Measurements from ENCODE around the gene TMEM234. TPM values are rescaled to one million over a fixed set of nuclear protein-coding genes. Genes with fewer than 3 reads are reported as not detected.

The TMEM234 gene
- polyA plus RNA-seq, 2 of the 4 experiments (the other 2 are of a cell fraction): 8.4 to 12.1 TPM

DNA sequence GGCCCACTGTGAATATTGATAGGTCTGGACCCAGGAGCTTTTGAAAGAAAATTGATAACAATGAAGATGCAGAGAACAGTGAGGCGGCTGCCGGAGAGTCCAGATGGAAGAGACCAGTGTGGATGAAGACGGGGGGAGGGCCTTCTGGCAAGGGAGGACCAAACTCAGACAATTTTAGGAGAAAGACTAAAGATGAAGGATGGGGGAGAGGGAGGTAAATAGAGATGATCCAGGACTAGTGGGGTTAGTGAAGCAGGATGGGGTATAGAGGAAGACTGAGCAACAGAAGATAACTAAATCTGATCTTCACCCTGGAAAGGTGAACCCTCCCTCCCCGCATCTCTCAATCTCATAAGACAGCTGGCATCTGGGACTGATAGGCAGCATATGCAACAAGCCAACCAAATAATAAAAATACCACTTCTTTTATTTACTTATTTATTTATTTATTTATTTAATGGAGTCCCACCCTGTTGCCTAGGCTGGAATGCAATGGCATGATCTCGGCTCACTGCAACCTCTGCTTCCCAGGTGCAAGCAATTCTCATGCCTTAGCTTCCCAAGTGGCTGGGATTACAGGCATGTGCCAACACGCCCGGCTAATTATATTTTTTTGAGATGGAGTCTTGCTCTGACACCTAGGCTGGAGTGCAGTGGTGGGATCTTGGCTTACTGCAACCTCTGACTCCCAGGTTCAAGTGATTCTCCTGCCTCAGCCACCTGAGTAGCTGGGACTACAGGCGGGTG, 10.6 kb upstream of the TMEM234 start:
- 94% methylated on average over 7 of the region's 8 CpGs for WGBS (ENCODE audit: missing lambda C conversion rate)
- TF ChIP-seq HMGXB4 (CRISPR knock-in tag; IDR thresholded peaks at IDR 0.05; ENCODE audit: borderline replicate concordance) (no peak), ZFP36 (IDR thresholded peaks at IDR 0.05; ENCODE audit: borderline replicate concordance, partially characterized antibody) (no peak), ESRRA (IDR thresholded peaks at IDR 0.05; ENCODE audit: borderline replicate concordance, low read length) (no peak), ZSCAN20 (CRISPR knock-in tag; IDR thresholded peaks at IDR 0.05) (no peak), POLR2A (IDR thresholded peaks at IDR 0.05; ENCODE audit: low read length) (no peak), HOXA7 (CRISPR knock-in tag; IDR thresholded peaks at IDR 0.05) (no peak)
- TF ChIP-seq, protein P1, sequence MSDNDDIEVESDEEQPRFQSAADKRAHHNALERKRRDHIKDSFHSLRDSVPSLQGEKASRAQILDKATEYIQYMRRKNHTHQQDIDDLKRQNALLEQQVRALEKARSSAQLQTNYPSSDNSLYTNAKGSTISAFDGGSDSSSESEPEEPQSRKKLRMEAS (IDR thresholded peaks at IDR 0.05): no peak
- FAIRE-seq: no peak

DNA sequence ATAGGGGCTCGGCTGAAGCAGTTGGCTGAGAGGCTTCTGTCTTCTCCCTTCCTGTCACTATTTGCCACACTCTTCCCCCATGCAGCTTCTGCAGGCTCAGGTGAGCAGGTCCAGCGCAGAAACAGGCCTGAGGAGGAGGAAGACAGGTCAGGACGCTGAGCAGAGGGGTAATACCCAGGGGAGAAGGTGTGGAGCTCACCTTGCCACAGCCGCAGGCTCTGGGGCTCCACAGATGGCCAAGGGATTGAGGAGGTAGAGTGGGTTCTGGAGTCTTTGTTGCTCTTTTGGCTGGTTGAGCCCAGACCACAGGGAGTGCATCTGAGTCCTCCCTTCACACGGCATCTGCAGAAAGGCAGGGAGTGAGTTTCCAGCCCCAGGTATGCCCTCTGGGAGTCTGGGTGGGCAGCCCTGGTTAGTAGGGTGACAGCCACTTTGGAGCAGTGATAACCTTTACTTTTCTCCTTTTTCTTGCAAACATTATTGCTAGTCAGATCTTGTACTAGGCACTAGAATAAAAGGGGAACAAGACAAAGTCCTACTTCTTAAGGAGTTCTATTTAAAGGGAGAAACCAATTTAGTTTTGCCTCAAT, 9.8 kb upstream of the TMEM234 start:
- DNase-seq (ENCODE audit: low read depth in 1 of 2, low spot score in 1 of 2): no peak
- FAIRE-seq: no peak
- 88% methylated on average over 5 of the region's 5 CpGs for WGBS (ENCODE audit: missing lambda C conversion rate)
- Histone ChIP-seq H3K27ac (no peak overlapping the region), H3K4me2 (no peak overlapping the region), H3K9me3 (no peaks in the 10 kb centered on the region), H3K4me1 (peaks cover 29% of the 10 kb centered on the region), H3K4me3 (no peak overlapping the region)
- ChIA-PET CTCF (interaction anchor here (1.1 to 2.1 kb wide), 5 partner anchors 8 to 17 kb away, joined by 4 to 9 read pairs (median 7); no protein-coding TSS in a partner anchor), POLR2A (no interaction called here)
- TF ChIP-seq HOXB5 (CRISPR knock-in tag; IDR thresholded peaks at IDR 0.05): no peak
- no peak for TF ChIP-seq HOXB13 (CRISPR knock-in tag; IDR thresholded peaks at IDR 0.05; ENCODE audit: low read depth)
- no peak for ATAC-seq

More for the DNA sequence above, 10.6 kb upstream of the TMEM234 start:
- no peaks in the 10 kb centered on the region for H3K9me3 ChIP-seq
- no peak overlapping the region for H3K27ac ChIP-seq
- ATAC-seq: no peak
- POLR2A ChIA-PET: no interaction called here
- CTCF ChIA-PET: interaction anchor here (1.3 to 2.1 kb wide), 3 partner anchors 7 to 17 kb away, joined by 4 to 9 read pairs (median 7); no protein-coding TSS in a partner anchor
- H3K4me3 ChIP-seq: no peak overlapping the region
- no peak for DNase-seq (ENCODE audit: low read depth in 1 of 2, low spot score in 1 of 2)
- H3K4me1 ChIP-seq: peaks cover 35% of the 10 kb centered on the region
- no peak overlapping the region for H3K4me2 ChIP-seq

- 79% methylated on average over 3 of the region's 3 CpGs for WGBS (ENCODE audit: missing lambda C conversion rate)
- no peak for ATAC-seq
- no peaks in the 10 kb centered on the region for H3K9me3 ChIP-seq
- ChIA-PET POLR2A (interaction anchor here (0.9 kb wide), 1 partner anchor 12 kb away, joined by 5 read pairs; no protein-coding TSS in a partner anchor), CTCF (interaction anchor here (1.2 to 5.3 kb wide), 5 partner anchors 12 to 20 kb away, joined by 3 to 30 read pairs (median 5); no protein-coding TSS in a partner anchor)
- no peak overlapping the region for H3K4me3 ChIP-seq
- TF ChIP-seq CBX8 (IDR thresholded peaks at IDR 0.05): no peak
- no peak for TF ChIP-seq MAZ (IDR thresholded peaks at IDR 0.05; ENCODE audit: borderline replicate concordance, low read depth, low read length)
- TF ChIP-seq ZC3H11A (IDR thresholded peaks at IDR 0.05): no peak
- no peak for TF ChIP-seq CEBPB (IDR thresholded peaks at IDR 0.05)
- no peak for TF ChIP-seq JUN (IDR thresholded peaks at IDR 0.05)
- TF ChIP-seq RNF2 (IDR thresholded peaks at IDR 0.05; ENCODE audit: borderline replicate concordance, low read depth): no peak
- no peak for TF ChIP-seq PHF8 (IDR thresholded peaks at IDR 0.05; ENCODE audit: borderline replicate concordance, low read depth)
- H3K27ac ChIP-seq: no peak overlapping the region
- DNase-seq (ENCODE audit: low read depth in 1 of 2, low spot score in 1 of 2): no peak
- peaks cover 4% of the 10 kb centered on the region; the same call in 2 of the 3 replicates for H3K4me1 ChIP-seq
- H3K4me2 ChIP-seq: no peak overlapping the region
- no peak for FAIRE-seq
Measured at GRCh38 chr1:32228771-32229170, 6.6 kb upstream of the TMEM234 start.

DNA sequence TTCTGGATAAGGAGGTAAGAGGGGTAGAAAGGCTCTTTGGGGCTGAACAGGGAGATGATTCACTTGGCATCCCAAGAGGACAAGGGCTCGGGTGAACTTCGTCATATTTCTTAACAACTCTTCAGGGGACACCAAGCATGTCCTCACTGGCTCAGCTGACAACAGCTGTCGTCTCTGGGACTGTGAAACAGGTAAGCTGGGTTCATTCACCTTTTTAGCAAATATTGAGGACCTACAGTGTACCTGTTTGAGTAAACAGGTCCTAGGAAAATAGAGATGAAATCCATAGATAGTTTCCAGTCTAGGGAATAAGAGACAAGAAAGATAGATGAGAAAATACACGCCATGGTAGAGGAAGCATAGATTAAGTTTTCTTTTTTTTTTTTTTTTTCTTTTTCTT, 2.1 kb upstream of the TMEM234 start:
- DNase-seq (ENCODE audit: low read depth in 1 of 2, low spot score in 1 of 2) (no peak), FAIRE-seq (no peak), ATAC-seq (no peak)
- no peak overlapping the region for H3K4me3 ChIP-seq
- WGBS (ENCODE audit: missing lambda C conversion rate): 99% methylated on average over 4 of the region's 4 CpGs
- CTCF ChIA-PET: interaction anchor here (0.7 to 5.3 kb wide), 4 partner anchors 8 to 92 kb away, joined by 3 to 30 read pairs (median 5); partner anchors contain the start of gene FAM167B
- H3K9me3 ChIP-seq: no peaks in the 10 kb centered on the region
- no peak overlapping the region for H3K4me2 ChIP-seq
- POLR2A ChIA-PET: no interaction called here
- H3K27ac ChIP-seq: no peak overlapping the region
- H3K4me1 ChIP-seq: peaks cover 18% of the 10 kb centered on the region
- no peak for TF ChIP-seq HOXB13 (CRISPR knock-in tag; IDR thresholded peaks at IDR 0.05; ENCODE audit: low read depth)
- no peak for TF ChIP-seq CEBPB (IDR thresholded peaks at IDR 0.05)
- TF ChIP-seq, protein P2, sequence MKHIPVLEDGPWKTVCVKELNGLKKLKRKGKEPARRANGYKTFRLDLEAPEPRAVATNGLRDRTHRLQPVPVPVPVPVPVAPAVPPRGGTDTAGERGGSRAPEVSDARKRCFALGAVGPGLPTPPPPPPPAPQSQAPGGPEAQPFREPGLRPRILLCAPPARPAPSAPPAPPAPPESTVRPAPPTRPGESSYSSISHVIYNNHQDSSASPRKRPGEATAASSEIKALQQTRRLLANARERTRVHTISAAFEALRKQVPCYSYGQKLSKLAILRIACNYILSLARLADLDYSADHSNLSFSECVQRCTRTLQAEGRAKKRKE (CRISPR knock-in tag; IDR thresholded peaks at IDR 0.05; ENCODE audit: low read depth): no peak
- TF ChIP-seq TFCP2L1 (CRISPR knock-in tag; IDR thresholded peaks at IDR 0.05): no peak
- TF ChIP-seq, protein P3, sequence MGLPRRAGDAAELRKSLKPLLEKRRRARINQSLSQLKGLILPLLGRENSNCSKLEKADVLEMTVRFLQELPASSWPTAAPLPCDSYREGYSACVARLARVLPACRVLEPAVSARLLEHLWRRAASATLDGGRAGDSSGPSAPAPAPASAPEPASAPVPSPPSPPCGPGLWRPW (IDR thresholded peaks at IDR 0.05): no peak
- TF ChIP-seq POLR2A (IDR thresholded peaks at IDR 0.05; ENCODE audit: low read length): no peak
- no peak for TF ChIP-seq CBX2 (IDR thresholded peaks at IDR 0.05; ENCODE audit: borderline replicate concordance, low read depth)
- TF ChIP-seq SMC3 (IDR thresholded peaks at IDR 0.05): no peak
- TF ChIP-seq, protein P1 (IDR thresholded peaks at IDR 0.05): no peak
- no peak for TF ChIP-seq JUN (IDR thresholded peaks at IDR 0.05)
- no peak for TF ChIP-seq CTCF (IDR thresholded peaks at IDR 0.05)

Data from A549 (cell line).